ENCODE data around the gene HNRNPLL.

HNRNPLL gene

DNA sequence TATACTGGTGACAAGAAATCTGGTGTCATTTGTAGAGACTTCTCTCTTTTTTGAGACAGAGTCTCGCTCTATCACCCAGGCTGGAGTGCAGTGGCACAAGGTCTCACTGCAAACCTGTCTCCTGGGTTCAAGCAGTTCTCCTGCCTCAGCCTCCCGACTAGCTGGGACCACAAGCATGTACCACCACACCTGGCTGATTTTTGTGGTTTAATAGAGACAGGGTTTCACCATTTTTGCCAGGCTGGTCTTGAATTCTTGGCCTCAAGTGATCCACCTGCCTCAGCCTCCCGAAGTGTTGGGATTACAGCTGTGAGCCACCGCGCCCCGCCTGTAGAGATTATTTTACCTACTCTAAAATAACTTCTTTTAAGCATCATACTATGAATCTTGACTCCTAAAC lies 6.5 kb downstream of the HNRNPLL start:
- H3K4me1 Mint-ChIP-seq, result peaks cover 77% of the 10 kb centered on the region
- H3K27ac Mint-ChIP-seq, result no peak overlapping the region

DNA sequence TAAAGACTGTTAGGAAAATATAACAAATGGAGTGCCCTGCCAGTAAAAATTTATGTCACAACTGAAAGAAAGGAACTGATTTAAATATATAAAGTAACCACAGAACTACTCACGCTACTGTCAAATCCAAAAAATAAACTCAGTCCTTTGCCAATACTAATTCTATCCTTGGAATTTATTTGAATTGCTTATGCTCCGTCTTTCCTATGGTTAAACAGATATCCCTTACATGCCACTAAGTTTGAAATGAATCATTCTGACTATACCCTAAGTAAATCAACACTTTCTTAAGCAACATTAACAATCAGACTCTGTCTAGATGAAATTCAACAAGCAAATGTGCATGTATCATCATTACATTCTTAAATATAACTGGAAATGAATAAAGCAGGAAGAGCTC lies 9.8 kb downstream of the HNRNPLL start:
- CTCF ChIA-PET, result interaction anchor here (0.6 kb wide), 1 partner anchor 11 kb away, joined by 4 read pairs; no protein-coding TSS in a partner anchor
- Mint-ChIP-seq H3K36me3 (peaks cover 32% of the 10 kb centered on the region), H3K4me3 (no peak overlapping the region), H3K9me3 (no peaks in the 10 kb centered on the region), H3K27me3 (no peaks in the 10 kb centered on the region), H3K4me1 (peaks cover 58% of the 10 kb centered on the region), H3K27ac (no peak overlapping the region)
- no peak for DNase-seq

More for the DNA sequence above, 6.5 kb downstream of the HNRNPLL start:
- Mint-ChIP-seq H3K27me3 (no peaks in the 10 kb centered on the region), H3K4me3 (no peak overlapping the region), H3K36me3 (peaks cover 14% of the 10 kb centered on the region), H3K9me3 (no peaks in the 10 kb centered on the region)
- DNase-seq, result no peak
- CTCF ChIA-PET, result interaction anchor here (1.4 to 6.6 kb wide), 3 partner anchors 9 to 126 kb away, joined by 3 to 59 read pairs (median 3); no protein-coding TSS in a partner anchor

DNA sequence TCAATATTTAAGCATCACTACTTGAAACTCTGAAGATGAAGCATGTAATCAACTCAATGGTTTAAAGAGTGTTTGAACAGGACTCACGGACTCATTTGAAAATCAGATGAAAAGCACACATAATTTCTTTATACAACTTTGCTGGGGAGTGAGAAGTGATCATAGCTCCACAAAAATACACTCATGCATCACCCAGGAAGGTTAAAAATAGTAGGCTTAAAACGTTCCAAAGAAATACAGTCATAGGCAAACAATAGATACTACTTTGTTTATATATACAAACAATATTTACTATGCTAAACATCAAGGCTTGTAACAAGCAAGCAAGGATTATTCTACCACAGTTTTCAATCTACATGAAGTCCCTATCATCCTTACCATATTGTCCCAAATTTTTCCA lies 11.6 kb downstream of the HNRNPLL start:
- DNase-seq, result no peak
- H3K9me3 Mint-ChIP-seq, result no peaks in the 10 kb centered on the region
- no peak overlapping the region for H3K4me3 Mint-ChIP-seq
- CTCF ChIA-PET, result interaction anchor here (1.2 to 1.9 kb wide), 3 partner anchors 9 to 141 kb away, joined by 3 to 7 read pairs (median 4); no protein-coding TSS in a partner anchor
- H3K36me3 Mint-ChIP-seq, result peaks cover 31% of the 10 kb centered on the region
- no peaks in the 10 kb centered on the region for H3K27me3 Mint-ChIP-seq
- peaks cover 45% of the 10 kb centered on the region for H3K4me1 Mint-ChIP-seq
- H3K27ac Mint-ChIP-seq, result no peak overlapping the region

DNA sequence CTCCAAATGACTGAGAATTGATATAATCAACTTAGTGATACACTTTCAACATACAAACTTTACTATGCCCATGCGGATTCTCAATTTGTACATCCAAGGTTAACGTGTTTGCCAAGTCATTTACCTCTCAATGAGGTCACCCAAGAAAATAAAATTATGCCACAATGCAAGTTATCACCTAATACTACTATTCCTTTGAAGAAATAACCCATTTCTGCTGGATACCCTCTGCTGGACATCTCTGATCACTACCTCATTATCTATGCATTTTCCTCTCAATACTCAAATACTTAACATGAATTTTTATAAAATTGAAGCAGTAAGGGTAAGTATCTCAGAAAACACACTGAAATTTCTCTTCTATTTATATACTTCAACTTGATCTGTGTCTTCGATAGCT lies 12.7 kb downstream of the HNRNPLL start:
- Mint-ChIP-seq H3K27me3 (no peaks in the 10 kb centered on the region), H3K9me3 (no peaks in the 10 kb centered on the region), H3K27ac (no peak overlapping the region), H3K4me3 (no peak overlapping the region), H3K36me3 (peaks cover 32% of the 10 kb centered on the region), H3K4me1 (peaks cover 36% of the 10 kb centered on the region)
- no peak for DNase-seq
- CTCF ChIA-PET, result interaction anchor here (1.2 to 1.9 kb wide), 3 partner anchors 8 to 142 kb away, joined by 3 to 7 read pairs (median 4); no protein-coding TSS in a partner anchor

DNA sequence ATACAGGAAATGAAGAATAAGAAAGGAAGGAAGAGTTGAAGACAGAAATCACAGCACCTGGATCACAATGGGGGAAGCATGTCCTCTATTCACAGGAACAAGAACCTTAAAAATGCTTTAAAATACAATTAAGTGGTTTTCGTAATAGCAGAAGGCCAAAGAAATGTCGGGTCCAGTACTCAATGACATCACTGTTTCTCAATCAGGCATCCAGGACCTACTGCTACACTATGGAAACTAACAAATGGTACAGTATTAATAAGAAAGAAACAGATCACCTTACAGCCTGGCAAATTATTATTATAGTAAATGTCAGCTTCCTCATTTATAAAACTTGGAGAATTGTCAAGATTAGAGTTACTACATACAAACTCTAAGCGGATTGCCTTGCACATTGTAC lies 15.8 kb downstream of the HNRNPLL start:
- DNase-seq, result no peak
- H3K27me3 Mint-ChIP-seq, result no peaks in the 10 kb centered on the region
- H3K9me3 Mint-ChIP-seq, result no peaks in the 10 kb centered on the region
- no peak overlapping the region for H3K4me3 Mint-ChIP-seq
- CTCF ChIA-PET, result interaction anchor here (1.0 to 8.2 kb wide), 2 partner anchors 12 to 134 kb away, joined by 3 to 130 read pairs; no protein-coding TSS in a partner anchor
- peaks cover 38% of the 10 kb centered on the region for H3K36me3 Mint-ChIP-seq
- peaks cover 14% of the 10 kb centered on the region for H3K4me1 Mint-ChIP-seq
- H3K27ac Mint-ChIP-seq, result no peak overlapping the region

DNA sequence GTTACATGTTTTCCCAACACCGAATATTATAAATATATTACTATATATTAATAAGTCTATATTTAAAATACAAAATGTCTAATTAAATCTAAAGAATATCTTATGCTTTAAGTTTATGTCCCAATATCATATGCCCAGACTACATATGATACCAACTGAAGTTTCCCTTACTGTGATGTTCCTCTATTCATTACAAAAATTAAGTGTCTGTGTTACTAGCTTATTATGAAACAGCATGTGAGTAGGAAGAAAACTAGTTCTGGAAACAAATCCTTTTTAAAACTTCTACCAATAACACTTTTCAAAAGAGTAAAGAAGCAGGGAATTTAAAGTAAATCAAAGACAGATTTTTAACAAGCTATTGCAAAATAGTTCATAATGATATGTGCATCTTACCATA lies 17.8 kb downstream of the HNRNPLL start:
- CTCF ChIA-PET, result interaction anchor here (1.9 to 8.2 kb wide), 2 partner anchors 97 to 136 kb away, joined by 6 to 130 read pairs; no protein-coding TSS in a partner anchor
- no peak overlapping the region for H3K27ac Mint-ChIP-seq
- no peaks in the 10 kb centered on the region for H3K27me3 Mint-ChIP-seq
- H3K36me3 Mint-ChIP-seq, result peaks cover 39% of the 10 kb centered on the region
- no peak for DNase-seq
- peaks cover 11% of the 10 kb centered on the region for H3K4me1 Mint-ChIP-seq
- no peaks in the 10 kb centered on the region for H3K9me3 Mint-ChIP-seq
- H3K4me3 Mint-ChIP-seq, result no peak overlapping the region

DNA sequence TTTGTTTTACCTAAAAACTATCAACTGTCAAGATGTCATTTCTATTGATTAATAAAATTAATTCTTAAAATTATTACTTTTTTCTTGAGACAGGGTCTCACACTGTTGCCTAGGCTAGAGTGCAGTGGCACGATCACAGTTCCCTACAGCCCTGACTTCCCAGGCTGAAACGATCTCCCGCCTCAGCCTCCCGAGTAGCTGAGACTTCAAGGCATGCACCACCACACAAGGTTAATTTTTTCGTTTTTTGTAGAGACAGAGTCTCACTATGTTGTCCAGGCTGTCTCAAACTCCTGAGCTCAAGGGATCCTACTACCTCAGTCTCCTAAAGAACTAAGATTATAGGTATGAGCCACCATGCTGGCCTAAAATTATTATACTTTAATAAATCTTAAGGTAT lies 18.7 kb downstream of the HNRNPLL start:
- no peak for DNase-seq
- Mint-ChIP-seq H3K9me3 (no peaks in the 10 kb centered on the region), H3K36me3 (peaks cover 34% of the 10 kb centered on the region), H3K4me1 (peaks cover 8% of the 10 kb centered on the region), H3K4me3 (no peak overlapping the region), H3K27ac (no peak overlapping the region), H3K27me3 (no peaks in the 10 kb centered on the region)
- CTCF ChIA-PET, result interaction anchor here (0.8 to 9.1 kb wide), 7 partner anchors 15 to 157 kb away, joined by 4 to 130 read pairs (median 25); partner anchors contain the start of gene HNRNPLL

DNA sequence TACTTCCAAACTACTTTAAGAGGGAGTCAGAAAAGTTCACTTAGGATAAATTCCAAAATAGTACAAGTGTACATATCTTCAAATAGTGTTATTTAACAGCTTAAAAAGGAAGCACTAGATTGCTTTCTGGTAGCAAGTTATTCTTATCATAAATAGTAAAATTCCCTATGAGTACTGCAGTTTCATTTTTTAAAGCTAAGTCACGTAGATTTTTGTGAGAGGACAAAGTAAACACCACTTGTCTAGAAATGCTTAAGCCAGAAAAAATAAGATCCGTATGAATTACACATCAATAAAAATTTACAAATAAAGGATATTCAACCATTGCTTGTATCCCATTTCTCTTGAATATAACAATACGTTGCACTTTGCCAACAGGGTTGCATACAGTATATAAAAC lies 19.2 kb downstream of the HNRNPLL start:
- no peak overlapping the region for H3K4me3 Mint-ChIP-seq
- CTCF ChIA-PET, result interaction anchor here (0.8 to 9.1 kb wide), 8 partner anchors 16 to 158 kb away, joined by 4 to 130 read pairs (median 20); partner anchors contain the start of gene HNRNPLL
- H3K27ac Mint-ChIP-seq, result no peak overlapping the region
- peaks cover 9% of the 10 kb centered on the region for H3K4me1 Mint-ChIP-seq
- H3K36me3 Mint-ChIP-seq, result peaks cover 35% of the 10 kb centered on the region
- no peaks in the 10 kb centered on the region for H3K9me3 Mint-ChIP-seq
- H3K27me3 Mint-ChIP-seq, result no peaks in the 10 kb centered on the region
- no peak for DNase-seq

DNA sequence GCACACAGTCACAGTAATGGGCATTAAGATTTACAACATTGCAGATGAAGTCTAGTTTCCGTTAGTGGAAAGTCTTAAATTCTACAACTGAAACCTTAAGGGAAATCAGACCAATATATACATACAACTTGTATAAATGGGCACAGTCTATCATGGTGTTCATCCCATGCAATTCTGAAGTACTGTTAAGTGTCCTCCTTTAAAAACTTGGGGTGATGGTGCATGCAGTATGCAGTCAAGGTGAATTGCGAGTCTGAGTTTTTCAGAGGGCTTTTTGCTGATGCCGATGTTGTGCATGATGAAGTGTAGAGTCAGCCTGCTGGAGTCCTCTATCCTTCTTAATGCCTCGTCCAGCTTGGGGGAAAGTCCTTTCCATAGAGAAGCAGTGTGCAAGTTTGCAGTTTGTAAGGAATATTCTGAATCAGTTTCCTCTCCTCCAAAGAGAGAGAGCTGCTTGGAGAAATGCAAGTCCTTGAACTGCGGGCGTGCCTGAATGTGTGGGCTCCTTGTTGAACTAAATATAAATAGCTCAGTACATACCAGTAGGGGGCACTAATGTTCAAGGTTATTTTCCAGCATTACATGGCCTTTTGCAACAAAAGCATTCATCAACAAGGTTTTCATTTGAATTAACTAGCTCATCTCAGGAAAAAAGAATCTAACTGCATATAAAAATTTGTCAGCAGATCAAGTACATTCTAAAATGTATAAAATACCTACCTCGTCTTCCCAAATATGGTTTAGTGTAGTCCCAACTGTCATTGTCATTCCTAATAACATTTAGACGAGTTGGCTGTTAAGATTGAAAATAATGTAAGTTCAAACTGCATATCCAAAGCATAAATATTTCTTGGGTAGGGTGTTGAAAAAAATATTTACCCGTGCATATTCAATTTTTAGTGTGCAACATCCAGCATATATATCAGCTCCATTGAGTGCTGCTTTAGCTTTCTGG lies 21.3 kb downstream of the HNRNPLL start:
- Mint-ChIP-seq H3K4me3 (no peak overlapping the region), H3K9me3 (no peaks in the 10 kb centered on the region), H3K27me3 (no peaks in the 10 kb centered on the region), H3K27ac (peak overlapping the region; percentile 13), H3K4me1 (peaks cover 9% of the 10 kb centered on the region), H3K36me3 (peaks cover 40% of the 10 kb centered on the region)
- DNase-seq, result peak; percentile 52
- CTCF ChIA-PET, result interaction anchor here (0.7 to 9.1 kb wide), 52 partner anchors 9 to 646 kb away, joined by 3 to 130 read pairs (median 4); partner anchors contain the start of genes GALM and HNRNPLL

DNA sequence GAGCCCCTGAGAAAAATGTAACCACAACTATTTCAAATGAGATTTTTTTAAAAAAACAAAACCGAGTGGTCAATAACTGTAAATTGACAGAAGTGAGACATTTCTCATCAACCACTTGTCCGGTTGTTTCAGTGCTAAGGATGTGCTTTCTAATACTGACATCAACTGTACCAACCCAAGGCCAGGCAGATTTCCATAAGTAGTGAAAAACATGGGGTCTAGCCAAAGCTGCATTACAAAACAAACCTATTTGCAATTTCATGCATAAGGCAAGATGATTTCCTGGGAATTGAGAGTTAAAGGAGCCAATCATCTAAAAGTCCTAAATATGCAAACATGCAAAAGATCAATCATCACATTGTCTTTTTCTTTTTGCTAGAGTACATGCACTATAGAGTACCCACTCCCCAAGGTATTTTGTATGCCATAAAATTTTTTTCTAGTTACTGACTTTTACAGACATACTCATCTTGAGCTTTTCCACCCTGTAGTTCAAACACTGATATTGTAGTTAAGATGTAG lies 22.6 kb downstream of the HNRNPLL start:
- H3K4me1 Mint-ChIP-seq, result peaks cover 9% of the 10 kb centered on the region
- DNase-seq, result no peak
- no peak overlapping the region for H3K4me3 Mint-ChIP-seq
- H3K36me3 Mint-ChIP-seq, result peaks cover 37% of the 10 kb centered on the region
- H3K27ac Mint-ChIP-seq, result no peak overlapping the region
- no peaks in the 10 kb centered on the region for H3K27me3 Mint-ChIP-seq
- CTCF ChIA-PET, result interaction anchor here (0.8 to 9.1 kb wide), 9 partner anchors 11 to 264 kb away, joined by 3 to 130 read pairs (median 5); partner anchors contain the start of gene HNRNPLL
- no peaks in the 10 kb centered on the region for H3K9me3 Mint-ChIP-seq

DNA sequence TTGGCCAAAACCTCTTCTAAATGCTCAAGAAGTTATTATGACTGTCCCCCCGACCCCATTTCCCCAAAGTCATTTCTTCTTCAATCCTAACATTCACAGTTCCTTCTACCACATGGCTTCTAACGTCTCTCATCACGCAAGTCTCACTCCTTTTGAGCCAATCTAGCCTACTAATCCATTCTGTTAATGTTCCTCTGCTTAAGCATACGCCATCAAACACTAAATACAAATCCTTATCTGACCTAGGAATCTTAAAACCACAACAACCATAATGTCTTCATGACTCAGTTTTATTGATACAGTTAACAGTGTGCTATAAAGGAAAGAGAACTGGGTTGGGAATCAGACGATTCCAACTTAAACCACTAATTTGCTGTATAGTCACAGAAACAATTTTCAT lies 23.9 kb downstream of the HNRNPLL start:
- H3K9me3 Mint-ChIP-seq, result no peaks in the 10 kb centered on the region
- H3K27me3 Mint-ChIP-seq, result no peaks in the 10 kb centered on the region
- no peak overlapping the region for H3K27ac Mint-ChIP-seq
- CTCF ChIA-PET, result interaction anchor here (1.5 to 9.1 kb wide), 5 partner anchors 10 to 162 kb away, joined by 5 to 130 read pairs (median 59); partner anchors contain the start of gene HNRNPLL
- H3K36me3 Mint-ChIP-seq, result peaks cover 34% of the 10 kb centered on the region
- H3K4me1 Mint-ChIP-seq, result peaks cover 9% of the 10 kb centered on the region
- DNase-seq, result no peak
- H3K4me3 Mint-ChIP-seq, result no peak overlapping the region

DNA sequence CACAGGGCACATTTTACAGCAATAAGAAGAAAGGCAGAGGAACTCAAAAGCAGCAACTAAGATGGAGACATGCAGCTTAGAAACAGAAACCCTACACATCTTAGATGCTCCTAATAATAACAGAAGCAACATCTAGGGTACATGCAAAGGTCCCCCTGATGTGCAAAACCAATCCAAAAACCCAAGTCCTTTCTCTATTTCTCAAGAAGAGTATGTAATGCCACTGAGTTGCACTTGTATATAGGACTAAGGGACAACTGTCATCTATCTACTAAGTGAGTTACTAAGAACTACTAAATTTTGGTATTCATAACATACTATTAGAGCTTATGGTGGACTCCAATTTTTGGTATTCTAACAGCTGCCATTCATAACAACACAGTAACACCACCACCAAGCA lies 28.4 kb downstream of the HNRNPLL start:
- Mint-ChIP-seq H3K4me3 (no peak overlapping the region), H3K9me3 (no peaks in the 10 kb centered on the region), H3K27ac (no peak overlapping the region), H3K27me3 (no peaks in the 10 kb centered on the region), H3K36me3 (peaks cover 24% of the 10 kb centered on the region), H3K4me1 (peaks cover 5% of the 10 kb centered on the region)
- CTCF ChIA-PET, result interaction anchor here (3.4 kb wide), 1 partner anchor 7 kb away, joined by 13 read pairs; no protein-coding TSS in a partner anchor
- DNase-seq, result no peak

DNA sequence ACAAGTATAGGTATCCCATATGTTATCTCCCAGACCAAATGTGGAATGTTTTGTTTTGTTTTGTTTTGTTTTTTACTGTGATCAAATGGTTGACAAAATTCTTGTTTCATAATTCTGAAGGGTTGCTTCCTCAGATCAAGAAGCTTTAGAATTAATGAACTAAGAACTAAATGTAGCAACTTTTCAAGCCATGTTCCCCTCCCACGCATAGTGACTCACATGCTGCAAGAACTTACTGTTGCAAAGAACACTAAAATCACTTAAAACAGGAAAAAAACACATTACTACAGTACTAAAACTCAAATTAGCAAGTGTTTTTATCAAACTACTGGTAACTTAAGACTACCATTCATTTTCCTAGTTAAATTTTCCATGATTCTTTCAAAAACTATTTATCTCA lies 30.6 kb downstream of the HNRNPLL start:
- H3K27ac Mint-ChIP-seq, result peak overlapping the region; percentile 1
- DNase-seq, result no peak
- no peaks in the 10 kb centered on the region for H3K4me1 Mint-ChIP-seq
- peaks cover 24% of the 10 kb centered on the region for H3K36me3 Mint-ChIP-seq
- H3K27me3 Mint-ChIP-seq, result no peaks in the 10 kb centered on the region
- CTCF ChIA-PET, result interaction anchor here (1.2 to 3.4 kb wide), 2 partner anchors 9 to 14 kb away, joined by 4 to 13 read pairs; no protein-coding TSS in a partner anchor
- no peaks in the 10 kb centered on the region for H3K9me3 Mint-ChIP-seq
- no peak overlapping the region for H3K4me3 Mint-ChIP-seq

DNA sequence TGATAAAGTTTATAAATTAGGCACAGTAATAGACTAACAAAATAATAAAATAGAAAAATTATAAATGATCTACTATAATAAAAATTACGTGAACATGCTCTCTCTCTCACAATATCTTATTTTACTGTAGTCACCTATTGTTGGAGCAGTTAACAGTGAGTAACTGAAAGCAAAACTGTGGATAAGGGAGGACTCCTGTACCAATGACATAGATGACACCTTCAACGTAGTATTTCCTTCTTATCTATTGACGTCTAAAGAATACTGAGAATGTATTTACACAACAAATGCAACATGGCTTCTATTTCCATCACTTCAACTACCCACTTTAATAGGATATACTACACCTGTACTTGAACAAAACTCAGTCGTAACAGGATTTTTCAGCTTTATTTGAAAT lies 31.5 kb downstream of the HNRNPLL start:
- CTCF ChIA-PET, result interaction anchor here (3.4 kb wide), 1 partner anchor 10 kb away, joined by 13 read pairs; no protein-coding TSS in a partner anchor
- no peak overlapping the region for H3K27ac Mint-ChIP-seq
- peaks cover 18% of the 10 kb centered on the region for H3K36me3 Mint-ChIP-seq
- no peaks in the 10 kb centered on the region for H3K9me3 Mint-ChIP-seq
- H3K27me3 Mint-ChIP-seq, result no peaks in the 10 kb centered on the region
- DNase-seq, result no peak
- H3K4me1 Mint-ChIP-seq, result no peaks in the 10 kb centered on the region
- no peak overlapping the region for H3K4me3 Mint-ChIP-seq
